Left ventricle myocardium superior (tissue), 1 donor: ENCODE measurements around the gene CFAP68. TPM values are rescaled to one million over a fixed set of nuclear protein-coding genes. Genes with fewer than 3 reads are reported as not detected.

ENCODE experiments used
- ATAC-seq: fragments of 200-7000 bp; cut with Tn5 transposase; one replicate; pipeline ENCODE4 v1.9.1; 2020; ENCODE audit warnings: mild to moderate bottlenecking, moderate library complexity
- DNase-seq: peaks from one replicate; pipeline ENCODE4 v3.0.0-alpha.2; 2020
- intact Hi-C: fragments of 100-400 bp; cut with micrococcal nuclease; formaldehyde crosslinking; loops from one replicate; pipeline ENCODE4 v1.11.0; 2022
- total RNA-seq: library from RNA; stranded (reverse); fragmentation: NEBNext Ultra II Directional; extraction: Animal tissue kit (Norgen Biotek cat#: 25700); gene quantifications from one replicate; pipeline ENCODE4 v1.2.1, GENCODE V29; 2021
- donor health status: DM: no; HTN: yes; CAD: no; lungs with severe emphysema.

Gene CFAP68
- total RNA-seq, 1 donor from 2014 or later, result 26.1 TPM

DNA sequence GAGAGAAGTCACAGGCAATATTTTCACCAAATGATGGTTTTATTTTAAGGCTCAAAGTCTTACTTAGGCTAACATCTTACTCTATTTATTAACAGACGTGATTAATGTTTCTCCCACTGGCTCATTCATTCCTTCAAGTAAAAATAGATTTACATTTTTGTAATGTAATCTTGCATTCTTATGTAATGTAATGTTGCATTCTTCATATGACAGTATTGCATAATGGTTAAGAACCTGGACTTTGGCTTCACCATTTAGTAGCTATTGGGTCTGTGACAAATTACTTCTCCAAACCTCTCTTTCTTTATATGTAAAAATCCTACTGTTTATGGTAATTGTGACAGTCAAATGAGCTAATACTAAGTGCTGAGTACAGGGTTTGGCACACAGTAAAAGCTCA, 54.5 kb downstream of the CFAP68 start:
- ATAC-seq (no peak), DNase-seq (no peak)
- intact Hi-C loops, result loop anchor here (5.0 kb wide), 2 partner anchors 48 to 88 kb away; no protein-coding TSS in a partner anchor

DNA sequence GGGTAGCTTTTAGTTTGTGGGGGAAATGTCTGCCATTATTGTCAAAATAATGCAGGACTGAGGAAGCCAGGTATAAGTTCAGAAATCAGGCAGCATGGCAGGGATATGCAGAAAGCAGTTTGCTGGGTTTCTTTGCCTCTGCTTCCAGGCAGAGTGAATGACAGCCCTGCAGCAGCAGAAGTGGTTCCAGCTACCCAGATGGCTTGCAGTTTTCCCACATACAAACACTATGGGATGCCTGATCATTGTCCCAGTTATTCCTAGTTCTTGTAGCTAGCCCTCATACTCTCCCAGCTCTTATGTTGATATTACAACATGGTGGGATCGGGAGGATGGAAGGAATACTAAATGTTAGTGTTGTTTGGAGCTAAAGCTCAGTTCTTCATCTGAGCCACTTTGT, 55.0 kb downstream of the CFAP68 start:
- intact Hi-C loops, result loop anchor here (5.0 kb wide), 2 partner anchors 48 to 88 kb away; no protein-coding TSS in a partner anchor
- ATAC-seq, result no peak
- DNase-seq, result no peak

Other genes starting within 250 kb of the CFAP68 start
- gene PPP2R1B, start 113.2 kb upstream of the CFAP68 start, total RNA-seq, result 7.4 TPM
- gene ALG9, start 8.0 kb upstream of the CFAP68 start, total RNA-seq, result 15.2 TPM
- 1.3 TPM for gene FDXACB1, start 376 bp upstream of the CFAP68 start, total RNA-seq
- 6,681 TPM for gene CRYAB, start 32.2 kb downstream of the CFAP68 start, total RNA-seq
- 37.0 TPM for gene HSPB2, start 33.2 kb downstream of the CFAP68 start, total RNA-seq
- 1.0 TPM for gene C11orf52, start 39.4 kb downstream of the CFAP68 start, total RNA-seq
- 19.6 TPM for gene DIXDC1, start 57.8 kb downstream of the CFAP68 start, total RNA-seq
- 189 TPM for gene DLAT, start 145.9 kb downstream of the CFAP68 start, total RNA-seq
- 1.6 TPM for gene PIH1D2, start 194.5 kb downstream of the CFAP68 start, total RNA-seq
- gene NKAPD1, start 194.8 kb downstream of the CFAP68 start, total RNA-seq, result 7.7 TPM
- 158 TPM for gene TIMM8B, start 207.2 kb downstream of the CFAP68 start, total RNA-seq
- 269 TPM for gene SDHD, start 207.3 kb downstream of the CFAP68 start, total RNA-seq